ENCODE measurements around the gene KITLG. TPM values are rescaled to one million over a fixed set of nuclear protein-coding genes. Genes with fewer than 3 reads are reported as not detected.

KITLG gene
- total RNA-seq, 1 experiment from 2014 or later = 14.9 TPM

GRCh38 chr12:88562846-88563582 lies 17.3 kb downstream of the KITLG start:
- no peaks in the 10 kb centered on the region for H3K36me3 ChIP-seq (ENCODE audit: low read depth, low read length)
- peaks cover 39% of the 10 kb centered on the region for H3K4me1 ChIP-seq (ENCODE audit: insufficient read depth, low read length)
- TF ChIP-seq CTCF (conservative IDR thresholded peaks at IDR 0.05; ENCODE audit: low read depth, low read length) (no peak), EZH2phosphoT487 (IDR thresholded peaks at IDR 0.05; ENCODE audit: borderline replicate concordance, low read length) (no peak), EZH2 (IDR thresholded peaks at IDR 0.05; ENCODE audit: low read length, unreplicated experiment) (no peak)
- H3F3A ChIP-seq (ENCODE audit: low read length, unreplicated experiment) = no peaks in the 10 kb centered on the region
- CTCF ChIA-PET = interaction anchor here (0.6 to 0.8 kb wide), 2 partner anchors 17 to 169 kb away, joined by 3 to 6 read pairs; partner anchors contain the start of gene KITLG
- H3K27me3 ChIP-seq (ENCODE audit: low read length) = no peaks in the 10 kb centered on the region
- H3K4me3 ChIP-seq (ENCODE audit: low read length) = peak overlapping the region; percentile 5; the same call in 1 of the 2 replicates
- H3K27ac ChIP-seq (ENCODE audit: low read length) = peak overlapping the region; percentile 75
- peak overlapping the region; percentile 43 for H3K4me2 ChIP-seq (ENCODE audit: low read length)
- H2AFZ ChIP-seq (ENCODE audit: low read length) = no peak overlapping the region
- no peaks in the 10 kb centered on the region for H4K20me1 ChIP-seq (ENCODE audit: low read length)
- POLR2A ChIA-PET (ENCODE audit: unreplicated experiment) = interaction anchor here (0.6 kb wide), 2 partner anchors 11 to 272 kb away, joined by 3 to 7 read pairs; no protein-coding TSS in a partner anchor
- no peaks in the 10 kb centered on the region for H3K9me3 ChIP-seq (ENCODE audit: low read length)
- H3K9ac ChIP-seq (ENCODE audit: low read length) = no peak overlapping the region
- no TSS peak for BruUV-seq (replicated peaks)
- DNase-seq = peak; percentile 65
- intact Hi-C loops (cut with micrococcal nuclease) = no loop called here
- peaks cover 26% of the 10 kb centered on the region for H3K79me2 ChIP-seq (ENCODE audit: low read length)
- peak; percentile 51 for ATAC-seq
- H3K9me2 ChIP-seq (replicated peaks; ENCODE audit: low read length) = no peaks in the 10 kb centered on the region

DNA sequence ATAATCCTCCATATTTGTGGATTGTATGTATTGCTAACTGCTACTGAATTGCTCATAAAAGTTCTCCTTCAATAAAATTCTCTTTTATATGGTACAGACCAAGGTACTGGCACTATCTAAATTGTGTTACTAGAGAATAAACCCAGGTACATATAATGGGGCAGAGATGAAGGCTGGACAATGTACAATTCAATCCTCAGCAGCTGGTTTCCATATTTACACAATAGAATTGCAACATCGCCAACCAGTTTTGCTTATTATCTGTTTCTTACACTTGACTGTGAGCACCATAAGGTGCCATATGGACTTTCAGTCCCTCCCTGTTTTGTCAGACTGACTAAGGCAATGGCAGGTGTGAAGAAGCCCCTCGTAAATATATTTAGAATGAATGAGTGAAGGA lies 18.1 kb downstream of the KITLG start:
- Histone ChIP-seq H3K9ac (ENCODE audit: low read length) (no peak overlapping the region), H3K79me2 (ENCODE audit: low read length) (peaks cover 18% of the 10 kb centered on the region), H3F3A (ENCODE audit: low read length, unreplicated experiment) (no peaks in the 10 kb centered on the region), H3K4me1 (ENCODE audit: insufficient read depth, low read length) (peaks cover 33% of the 10 kb centered on the region), H2AFZ (ENCODE audit: low read length) (no peak overlapping the region), H3K36me3 (ENCODE audit: low read depth, low read length) (no peaks in the 10 kb centered on the region), H4K20me1 (ENCODE audit: low read length) (no peaks in the 10 kb centered on the region), H3K4me3 (ENCODE audit: low read length) (no peak overlapping the region), H3K27ac (ENCODE audit: low read length) (peak overlapping the region; percentile 75), H3K4me2 (ENCODE audit: low read length) (peak overlapping the region; percentile 43; the same call in 1 of the 2 replicates), H3K9me3 (ENCODE audit: low read length) (no peaks in the 10 kb centered on the region), H3K9me2 (replicated peaks; ENCODE audit: low read length) (no peaks in the 10 kb centered on the region), H3K27me3 (ENCODE audit: low read length) (no peaks in the 10 kb centered on the region)
- DNase-seq = no peak
- no TSS peak for BruUV-seq (replicated peaks)
- ChIA-PET POLR2A (ENCODE audit: unreplicated experiment) (interaction anchor here (0.6 kb wide), 1 partner anchor 271 kb away, joined by 3 read pairs; no protein-coding TSS in a partner anchor), CTCF (no interaction called here)
- intact Hi-C loops (cut with micrococcal nuclease) = no loop called here
- TF ChIP-seq CTCF (conservative IDR thresholded peaks at IDR 0.05; ENCODE audit: low read depth, low read length) = no peak
- TF ChIP-seq EZH2phosphoT487 (IDR thresholded peaks at IDR 0.05; ENCODE audit: borderline replicate concordance, low read length) = no peak
- no peak for TF ChIP-seq EZH2 (IDR thresholded peaks at IDR 0.05; ENCODE audit: low read length, unreplicated experiment)
- no peak for ATAC-seq

GRCh38 chr12:88559772-88560171 lies 20.5 kb downstream of the KITLG start:
- CTCF ChIA-PET = no interaction called here
- TF ChIP-seq EZH2phosphoT487 (IDR thresholded peaks at IDR 0.05; ENCODE audit: borderline replicate concordance, low read length) (no peak), CTCF (conservative IDR thresholded peaks at IDR 0.05; ENCODE audit: low read depth, low read length) (no peak), EZH2 (IDR thresholded peaks at IDR 0.05; ENCODE audit: low read length, unreplicated experiment) (no peak)
- Histone ChIP-seq H3K27ac (ENCODE audit: low read length) (no peak overlapping the region), H3K36me3 (ENCODE audit: low read depth, low read length) (no peaks in the 10 kb centered on the region), H2AFZ (ENCODE audit: low read length) (no peak overlapping the region), H3K9me2 (replicated peaks; ENCODE audit: low read length) (no peaks in the 10 kb centered on the region), H3K79me2 (ENCODE audit: low read length) (peaks cover 11% of the 10 kb centered on the region; the same call in 1 of the 2 replicates), H3F3A (ENCODE audit: low read length, unreplicated experiment) (no peaks in the 10 kb centered on the region), H3K27me3 (ENCODE audit: low read length) (no peaks in the 10 kb centered on the region), H3K4me2 (ENCODE audit: low read length) (no peak overlapping the region), H4K20me1 (ENCODE audit: low read length) (no peaks in the 10 kb centered on the region), H3K4me1 (ENCODE audit: insufficient read depth, low read length) (peaks cover 24% of the 10 kb centered on the region), H3K9me3 (ENCODE audit: low read length) (no peaks in the 10 kb centered on the region), H3K4me3 (ENCODE audit: low read length) (no peak overlapping the region), H3K9ac (ENCODE audit: low read length) (no peak overlapping the region)
- DNase-seq (no peak), ATAC-seq (no peak)
- intact Hi-C loops (cut with micrococcal nuclease) = loop anchor here (10.0 kb wide), 1 partner anchor 265 kb away; no protein-coding TSS in a partner anchor
- no TSS peak for BruUV-seq (replicated peaks)
- POLR2A ChIA-PET (ENCODE audit: unreplicated experiment) = no interaction called here

All from PC-3 (cell line).